HG03520 (cell line): Measurements from ENCODE around the gene IER2.

Experiments
- ATAC-seq: cut with Tn5 transposase; IDR thresholded peaks from one replicate; pipeline ENCODE4 v1.9.1; 2021; ENCODE audit warnings: mild to moderate bottlenecking, moderate library complexity; ENCODE audit not compliant: unreplicated experiment

IER2 gene

DNA sequence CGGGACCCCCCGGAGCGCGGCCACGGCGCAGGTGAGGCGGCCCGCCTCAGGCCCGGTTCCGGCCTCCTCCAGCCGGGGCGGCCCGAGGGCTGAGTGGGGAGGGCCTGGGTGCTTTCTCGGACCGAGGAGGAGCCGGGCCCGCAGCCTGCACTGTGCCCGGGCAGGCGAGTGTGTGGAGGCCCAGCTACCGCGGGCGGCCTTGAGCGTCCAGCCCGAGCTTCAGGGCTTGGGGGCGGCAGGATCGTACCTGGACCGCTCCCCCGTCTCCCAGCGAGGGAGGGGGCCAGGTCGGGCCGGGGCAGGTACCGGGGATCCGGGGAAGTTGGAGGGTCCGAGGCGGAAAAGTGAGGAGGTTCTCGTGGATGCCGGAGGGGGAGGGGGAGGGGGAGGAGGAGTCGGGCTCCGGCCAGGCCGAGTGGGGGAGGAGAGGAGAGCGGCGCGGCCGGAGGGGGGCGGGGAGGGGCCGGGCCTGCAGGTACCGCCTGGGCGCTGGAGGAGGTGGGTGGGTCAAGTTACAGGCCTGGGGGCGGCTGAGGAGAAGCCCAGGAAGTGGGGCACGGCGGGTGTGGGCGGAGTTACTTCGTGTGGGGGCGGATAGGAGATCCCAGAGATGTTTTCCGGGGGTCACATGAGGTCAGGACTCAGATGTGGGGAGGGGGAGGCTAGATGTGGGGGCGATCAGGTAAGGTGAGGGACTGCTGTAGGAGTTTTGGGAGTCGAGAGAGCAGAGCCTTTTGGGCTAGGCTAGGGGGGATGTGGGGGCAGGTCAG, 31.6 kb upstream of the IER2 start:
- ATAC-seq = peak; percentile 2

DNA sequence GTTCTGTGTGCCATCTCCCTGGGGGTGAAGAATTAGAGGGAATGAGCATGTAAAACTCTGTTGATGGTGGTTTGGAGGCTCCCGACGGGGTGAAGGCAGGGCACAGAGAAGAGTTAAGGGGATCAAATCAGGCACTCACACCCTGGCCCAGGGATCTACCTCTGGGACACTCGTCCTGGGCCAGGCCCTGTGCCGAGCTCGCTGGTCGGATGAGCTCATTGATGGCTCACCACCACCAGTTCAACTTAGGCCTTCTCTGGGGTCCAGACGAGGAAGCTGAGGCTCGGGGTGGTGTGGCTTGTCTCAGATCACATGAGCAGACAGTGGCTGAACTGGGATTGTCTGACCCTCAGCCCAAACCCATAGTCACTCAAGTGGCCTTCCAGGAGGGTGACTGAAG, 30.6 kb upstream of the IER2 start:
- ATAC-seq = no peak

DNA sequence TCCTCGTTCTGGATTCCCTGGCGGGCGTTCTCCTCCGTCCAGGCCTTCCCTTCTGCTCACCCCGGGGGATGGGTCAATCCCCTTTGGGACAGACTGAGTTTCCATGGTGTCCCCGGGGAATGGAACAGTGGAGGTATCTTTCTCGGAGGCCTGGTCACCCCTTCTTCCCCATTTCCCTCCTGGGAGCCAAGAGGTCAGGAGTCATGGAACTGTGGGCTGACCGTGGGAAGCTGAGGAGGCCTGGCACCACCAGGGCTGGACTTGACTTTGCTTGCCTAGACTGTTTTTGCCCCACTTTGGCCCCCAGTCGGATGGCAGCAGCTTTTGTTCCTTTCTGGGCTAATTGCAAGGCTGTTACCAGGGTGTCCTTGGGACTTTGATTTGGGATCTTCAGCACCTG, 30.2 kb upstream of the IER2 start:
- no peak for ATAC-seq

DNA sequence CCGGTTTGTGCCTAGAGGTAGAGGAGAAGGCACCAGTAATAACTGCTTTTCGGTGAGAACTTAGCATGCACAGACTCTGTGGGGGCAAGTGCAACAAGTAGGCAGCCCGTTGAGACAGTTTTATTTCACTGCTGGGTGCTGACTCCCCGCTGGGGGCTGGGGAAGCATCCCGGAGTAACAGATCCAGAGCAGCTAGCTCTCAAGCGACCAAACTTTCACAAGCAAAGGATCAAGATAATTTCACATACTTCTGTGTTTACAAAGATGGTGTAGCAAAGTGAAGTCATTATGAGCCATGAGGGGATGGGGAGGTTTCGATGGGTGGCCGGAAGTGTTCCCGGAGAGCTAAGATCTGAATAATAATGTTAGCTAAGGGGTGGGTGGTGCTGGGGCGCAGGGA, 29.4 kb upstream of the IER2 start:
- no peak for ATAC-seq

DNA sequence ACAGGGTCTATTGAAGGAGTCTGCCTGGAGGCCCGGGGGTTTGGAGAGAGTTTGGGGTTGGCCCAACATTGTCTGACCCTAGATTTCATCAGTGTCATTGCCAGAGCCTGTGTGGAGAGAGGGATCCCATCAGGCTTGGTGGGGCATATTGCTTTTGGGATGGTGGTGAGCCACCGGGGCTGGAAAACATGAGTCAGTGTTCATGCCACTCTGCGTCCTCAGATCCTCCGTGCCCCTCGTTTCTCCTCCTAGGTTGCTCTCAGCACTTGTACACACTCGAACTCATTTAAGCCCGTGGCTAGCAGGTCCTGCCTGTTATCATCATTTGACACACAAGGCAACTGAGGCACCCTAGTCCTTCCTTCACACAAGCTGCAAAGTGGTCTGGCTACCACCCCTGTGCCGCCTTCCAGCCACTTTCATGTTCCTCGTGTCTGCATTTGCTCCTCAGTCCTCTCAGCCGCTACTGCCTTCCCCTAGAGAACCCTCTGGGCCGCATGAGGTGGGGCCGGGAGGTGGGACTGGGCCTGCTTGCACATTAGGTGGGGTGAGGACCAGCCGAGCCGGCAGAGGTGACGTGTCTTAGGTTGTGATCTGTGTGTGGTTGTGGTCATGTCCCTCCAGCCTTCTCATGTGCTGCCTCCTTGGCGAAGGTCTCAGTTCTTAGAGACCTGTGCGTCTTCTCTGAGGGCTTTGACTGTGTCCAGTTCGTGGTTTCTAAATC, 28.5 kb upstream of the IER2 start:
- no peak for ATAC-seq

DNA sequence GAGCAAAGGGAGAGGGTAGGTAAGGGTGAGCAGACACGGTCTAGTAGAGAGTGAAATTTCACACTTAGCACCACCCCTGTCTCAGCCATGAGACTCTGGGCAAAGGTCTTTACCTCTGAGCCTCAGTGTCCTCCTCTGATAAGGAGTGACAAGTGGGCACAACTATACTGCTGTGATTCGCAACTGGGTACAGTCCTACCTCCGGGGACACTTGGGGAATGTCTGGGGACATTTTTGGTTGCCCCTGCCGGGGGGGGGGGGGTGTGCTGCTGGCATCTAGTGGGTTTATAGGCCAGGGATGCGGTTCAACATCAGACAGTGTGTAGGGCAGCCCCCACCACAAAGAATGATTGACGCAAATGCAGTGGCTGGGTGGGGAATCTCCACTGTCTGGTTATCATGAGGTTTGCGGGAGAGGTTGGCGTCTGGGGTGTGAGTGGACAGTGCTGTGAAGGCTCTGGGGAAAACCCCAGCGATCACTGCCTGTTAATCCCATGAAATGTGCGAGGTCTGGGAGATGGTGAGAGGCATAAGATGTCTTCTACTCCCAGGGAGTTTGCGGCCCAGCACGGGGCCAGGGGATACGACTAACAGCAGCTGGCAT, 27.8 kb upstream of the IER2 start:
- no peak for ATAC-seq

DNA sequence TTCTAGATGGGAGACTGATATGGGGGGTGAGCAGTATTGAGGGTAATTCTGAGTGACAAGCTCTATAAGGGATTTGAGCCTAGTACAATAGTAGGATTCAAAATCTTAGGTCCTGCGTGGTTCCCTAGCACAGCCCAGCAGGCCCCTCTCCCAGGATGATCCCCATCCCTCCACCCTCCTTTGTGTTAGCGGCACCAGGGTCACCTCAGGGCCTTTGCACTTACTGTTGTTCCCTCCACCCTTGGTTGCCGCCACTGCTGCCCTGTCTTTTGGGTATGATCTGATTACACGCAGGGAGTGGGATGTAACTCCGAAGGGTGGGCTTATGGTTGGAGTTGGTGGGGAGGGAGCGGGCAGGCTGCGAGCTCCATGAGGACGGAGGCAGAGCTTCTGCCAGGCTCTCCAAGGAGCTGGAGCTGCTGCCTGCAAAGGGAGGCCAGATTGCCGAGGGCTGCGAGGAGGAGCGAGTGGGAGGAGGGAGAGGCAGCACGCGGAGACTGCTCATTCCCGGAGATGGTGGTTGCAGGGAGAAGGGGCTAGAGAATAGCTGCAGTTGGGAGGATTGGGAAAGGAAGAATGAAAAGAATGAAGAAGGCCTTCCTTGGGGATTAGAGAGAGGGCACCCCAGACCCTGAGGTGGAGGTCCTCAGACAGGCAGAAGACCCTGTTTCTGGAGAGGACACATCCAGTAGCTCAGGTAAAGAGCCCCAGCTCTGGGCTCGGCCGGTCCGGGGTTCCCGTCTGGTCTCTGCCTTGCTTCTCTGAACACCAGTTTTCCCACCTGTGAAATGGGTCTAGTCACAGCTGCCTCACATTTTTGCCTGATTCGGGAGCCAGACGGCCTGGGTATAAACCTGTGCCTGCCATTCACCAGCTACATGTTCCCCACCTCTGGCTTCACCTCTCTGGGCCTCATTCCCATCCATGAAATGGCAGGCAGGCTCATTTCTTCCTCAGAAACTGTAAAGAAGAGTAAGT, 26.9 kb upstream of the IER2 start:
- no peak for ATAC-seq

DNA sequence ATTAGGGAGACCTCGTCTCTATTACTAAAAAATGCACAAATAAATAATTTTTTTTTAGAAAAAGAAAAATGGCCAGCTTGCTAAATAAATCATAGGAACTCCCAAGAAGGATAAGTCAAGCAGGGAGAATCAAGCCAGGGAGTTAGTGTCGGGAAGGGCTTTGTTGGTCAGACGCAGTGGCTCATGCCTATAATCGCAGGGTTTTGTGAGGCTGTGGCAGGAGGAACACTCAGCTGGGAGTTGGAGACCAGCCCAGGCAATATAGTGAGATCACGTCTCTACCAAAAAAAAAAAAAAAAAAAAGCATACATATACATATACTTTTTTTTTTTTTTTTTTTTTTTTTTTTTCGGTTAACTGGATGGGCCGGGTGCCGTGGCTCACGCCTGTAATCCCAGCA, 23.2 kb upstream of the IER2 start:
- ATAC-seq = no peak

DNA sequence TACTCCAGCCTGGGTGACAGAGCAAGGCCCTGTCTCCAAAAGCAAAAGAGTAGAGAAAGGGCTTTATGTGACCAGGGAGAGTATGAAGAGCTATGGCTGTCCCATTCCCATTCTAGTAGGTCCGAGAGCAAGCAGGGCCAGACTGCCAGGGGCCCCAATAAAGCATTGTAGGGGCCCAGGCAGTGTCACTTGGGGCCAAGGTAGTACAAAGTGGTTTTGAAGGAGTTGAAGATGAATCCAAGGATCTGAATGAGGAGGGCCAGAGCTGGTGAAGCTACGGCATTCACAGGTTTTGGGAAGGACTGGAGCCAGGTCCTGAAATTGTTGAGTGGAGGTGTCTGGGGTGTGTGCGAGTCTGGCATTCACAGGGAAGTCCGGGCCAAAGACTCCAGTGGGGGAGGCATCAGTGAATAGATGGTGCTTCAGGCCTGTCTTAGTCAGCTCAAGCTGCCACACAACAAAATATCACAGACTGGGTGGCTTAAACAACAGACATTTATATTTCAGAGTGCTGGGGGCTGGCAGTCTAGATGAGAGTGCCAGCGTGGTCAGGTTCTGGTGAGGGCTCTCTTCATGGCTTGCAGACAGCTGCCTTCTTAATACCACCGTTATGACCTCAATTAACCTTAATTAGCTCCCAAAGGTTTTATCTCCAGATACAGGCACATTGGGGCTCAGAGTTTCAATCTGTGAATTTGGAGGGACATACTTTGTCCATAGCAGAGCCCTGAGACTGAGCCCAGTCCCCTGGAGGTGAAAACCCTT, 22.2 kb upstream of the IER2 start:
- ATAC-seq = no peak

DNA sequence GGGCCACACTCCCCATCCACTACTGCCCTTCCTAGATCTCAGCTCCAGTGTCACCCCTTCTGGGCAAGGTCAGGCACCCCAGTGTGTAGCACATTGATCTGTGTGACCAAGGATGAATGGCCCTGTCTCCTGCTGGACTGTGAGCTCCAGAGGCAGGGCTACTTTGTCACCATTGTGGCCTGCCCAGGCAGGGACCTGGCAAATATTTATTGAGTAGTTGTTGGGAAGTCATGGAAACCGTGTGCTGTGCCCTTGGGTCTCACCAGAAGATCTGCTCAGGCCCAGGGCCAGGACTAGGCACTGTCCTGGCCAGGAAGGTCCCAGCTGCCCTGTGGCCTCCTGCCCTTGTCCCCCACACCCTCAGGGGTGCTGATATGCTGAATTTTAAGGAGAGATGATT, 21.6 kb upstream of the IER2 start:
- ATAC-seq = no peak

DNA sequence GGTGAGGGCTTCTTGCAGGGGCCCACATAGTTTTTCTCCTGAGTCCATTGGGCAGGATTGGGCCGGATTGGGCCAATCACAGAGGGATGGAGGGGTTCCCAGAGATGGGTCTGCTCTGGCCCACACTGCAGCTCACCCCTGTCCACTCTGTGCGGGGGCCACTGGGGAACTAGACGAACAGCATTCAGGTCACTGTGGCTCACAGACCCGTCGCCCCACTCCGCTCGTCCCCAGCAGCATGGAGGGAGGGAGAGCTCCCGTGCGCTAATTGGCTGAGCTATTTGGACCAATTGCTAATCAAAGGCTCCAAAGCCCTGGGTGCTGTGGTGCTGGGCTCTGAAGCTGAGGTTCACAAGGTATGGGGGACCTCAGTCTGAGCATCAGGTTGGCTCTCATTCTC, 20.8 kb upstream of the IER2 start:
- no peak for ATAC-seq

DNA sequence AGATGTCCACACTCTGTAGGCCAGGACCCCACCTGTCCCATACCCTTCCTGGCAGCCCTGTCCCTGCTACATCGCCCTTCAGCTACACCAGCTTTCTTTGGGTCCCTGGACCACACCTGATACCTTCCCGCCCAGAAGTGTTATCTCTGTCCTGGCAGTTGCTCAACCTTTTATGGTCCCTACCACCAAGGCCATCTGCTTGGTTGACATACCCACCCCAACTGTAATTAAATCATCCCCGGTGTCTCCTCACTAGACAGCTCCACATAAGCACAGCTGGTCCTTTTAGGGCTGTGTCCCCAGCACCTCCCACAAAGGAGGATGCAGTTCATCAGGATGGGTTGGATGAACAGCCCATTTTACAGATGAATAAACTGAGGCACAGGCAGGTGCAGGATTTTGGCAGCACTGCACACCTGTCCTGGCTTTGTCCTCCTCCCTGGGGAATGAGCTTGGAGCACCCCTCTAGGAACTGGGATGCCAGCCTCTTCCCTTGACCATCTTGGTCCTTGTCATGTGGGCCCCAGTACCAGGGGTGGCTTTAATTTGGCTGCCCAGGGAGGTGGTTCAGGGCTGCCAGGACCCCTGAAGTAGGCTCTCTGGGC, 19.2 kb upstream of the IER2 start:
- ATAC-seq = no peak

DNA sequence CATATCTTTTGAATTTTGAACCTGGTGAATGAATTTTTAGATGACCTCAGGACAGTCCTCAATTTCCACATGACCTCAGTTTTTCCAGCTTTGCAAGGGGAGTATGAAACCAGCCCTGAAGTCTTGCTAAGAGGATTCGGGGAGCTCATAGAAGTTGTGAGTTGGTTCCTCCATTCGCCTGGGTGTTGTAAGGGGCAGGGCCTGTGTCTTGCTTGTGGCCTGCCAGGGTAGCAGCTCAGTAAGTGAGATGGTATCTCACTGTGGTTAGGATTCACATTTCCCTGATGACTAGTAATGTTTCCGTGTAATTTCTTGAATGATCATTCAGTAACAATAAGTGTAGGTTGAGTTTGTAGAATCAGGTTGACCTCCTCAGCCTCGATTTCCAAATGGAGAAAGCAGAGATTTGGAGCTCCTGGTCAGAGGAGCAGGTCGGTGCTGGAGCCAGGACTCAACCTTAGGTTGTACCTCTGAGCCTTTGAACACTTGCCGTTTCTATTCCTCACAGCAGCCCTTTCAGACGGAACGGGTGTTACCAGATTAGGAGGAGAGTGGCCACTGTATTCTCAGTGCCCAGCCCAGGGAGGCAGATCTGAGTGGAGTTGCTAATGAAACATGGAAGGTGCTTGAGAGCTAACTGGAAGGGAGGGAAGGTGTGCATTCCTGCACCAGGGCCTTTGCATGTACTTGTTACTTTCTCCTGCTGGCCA, 17.6 kb upstream of the IER2 start:
- ATAC-seq = no peak

DNA sequence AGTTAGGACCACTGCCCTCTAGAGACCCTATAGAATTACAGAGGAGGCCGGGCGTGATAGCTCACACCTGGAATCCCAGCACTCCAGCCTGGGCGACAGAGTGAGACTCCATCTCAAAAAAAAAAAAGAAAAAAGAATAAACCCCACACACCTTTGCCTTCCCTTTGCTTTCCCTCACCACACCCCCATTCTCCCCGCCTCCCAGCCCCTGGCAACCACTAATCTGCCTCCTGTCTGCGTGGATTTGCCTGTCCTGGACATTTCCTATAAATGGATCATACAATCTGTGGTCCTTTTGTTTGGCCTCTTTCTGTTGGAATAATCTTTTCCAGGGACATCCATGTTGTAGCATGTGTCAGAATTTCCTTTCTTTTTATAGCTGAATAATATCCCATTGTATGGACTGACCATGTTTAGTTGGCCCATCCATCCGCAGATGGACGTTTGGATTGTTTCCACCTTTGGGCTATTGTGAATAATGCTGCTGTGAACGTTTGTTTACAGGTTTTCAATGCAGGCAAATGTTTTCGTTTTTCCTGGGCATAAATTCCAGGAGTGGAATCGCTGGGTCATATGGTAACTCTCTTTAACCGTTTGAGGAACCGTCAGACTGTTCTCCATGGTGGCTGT, 16.9 kb upstream of the IER2 start:
- ATAC-seq = no peak

DNA sequence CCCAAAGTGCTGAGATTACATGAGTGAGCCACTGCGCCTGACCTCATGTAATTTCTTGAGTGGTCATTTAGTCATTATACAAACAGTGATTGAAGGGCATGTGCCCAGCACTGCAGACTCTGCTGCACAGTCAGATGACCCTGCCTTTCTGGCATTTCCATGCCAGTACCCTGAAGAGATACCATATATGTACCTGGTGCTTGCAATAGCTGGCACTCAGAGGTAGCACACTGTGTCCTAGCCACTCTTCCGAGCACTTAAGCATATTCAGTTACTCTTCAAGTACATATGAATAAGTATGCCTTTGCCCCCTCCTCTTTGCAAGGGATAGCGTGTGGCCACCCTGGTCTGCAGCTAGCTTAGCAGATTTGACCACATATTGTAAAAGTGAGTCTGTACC, 15.6 kb upstream of the IER2 start:
- ATAC-seq = no peak

DNA sequence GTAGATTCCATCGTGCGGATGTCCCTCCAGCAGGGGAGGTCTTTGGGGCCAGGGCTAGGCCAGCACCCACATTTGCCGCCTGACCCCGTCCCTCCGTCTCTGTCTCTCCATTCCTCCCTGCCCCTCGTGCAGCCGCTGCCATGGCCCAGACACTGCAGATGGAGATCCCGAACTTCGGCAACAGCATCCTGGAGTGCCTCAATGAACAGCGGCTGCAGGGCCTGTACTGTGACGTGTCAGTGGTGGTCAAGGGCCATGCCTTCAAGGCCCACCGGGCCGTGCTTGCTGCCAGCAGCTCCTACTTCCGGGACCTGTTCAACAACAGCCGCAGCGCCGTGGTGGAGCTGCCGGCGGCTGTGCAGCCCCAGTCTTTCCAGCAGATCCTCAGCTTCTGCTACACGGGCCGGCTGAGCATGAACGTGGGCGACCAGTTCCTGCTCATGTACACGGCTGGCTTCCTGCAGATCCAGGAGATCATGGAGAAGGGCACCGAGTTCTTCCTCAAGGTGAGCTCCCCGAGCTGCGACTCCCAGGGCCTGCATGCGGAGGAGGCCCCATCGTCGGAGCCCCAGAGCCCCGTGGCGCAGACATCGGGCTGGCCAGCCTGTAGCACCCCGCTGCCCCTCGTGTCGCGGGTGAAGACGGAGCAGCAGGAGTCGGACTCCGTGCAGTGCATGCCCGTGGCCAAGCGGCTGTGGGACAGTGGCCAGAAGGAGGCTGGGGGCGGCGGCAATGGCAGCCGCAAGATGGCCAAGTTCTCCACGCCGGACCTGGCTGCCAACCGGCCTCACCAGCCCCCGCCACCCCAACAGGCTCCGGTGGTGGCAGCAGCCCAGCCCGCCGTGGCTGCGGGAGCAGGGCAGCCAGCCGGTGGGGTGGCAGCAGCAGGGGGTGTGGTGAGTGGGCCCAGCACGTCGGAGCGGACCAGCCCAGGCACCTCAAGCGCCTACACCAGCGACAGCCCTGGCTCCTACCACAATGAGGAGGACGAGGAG, 14.8 kb upstream of the IER2 start:
- ATAC-seq = no peak

DNA sequence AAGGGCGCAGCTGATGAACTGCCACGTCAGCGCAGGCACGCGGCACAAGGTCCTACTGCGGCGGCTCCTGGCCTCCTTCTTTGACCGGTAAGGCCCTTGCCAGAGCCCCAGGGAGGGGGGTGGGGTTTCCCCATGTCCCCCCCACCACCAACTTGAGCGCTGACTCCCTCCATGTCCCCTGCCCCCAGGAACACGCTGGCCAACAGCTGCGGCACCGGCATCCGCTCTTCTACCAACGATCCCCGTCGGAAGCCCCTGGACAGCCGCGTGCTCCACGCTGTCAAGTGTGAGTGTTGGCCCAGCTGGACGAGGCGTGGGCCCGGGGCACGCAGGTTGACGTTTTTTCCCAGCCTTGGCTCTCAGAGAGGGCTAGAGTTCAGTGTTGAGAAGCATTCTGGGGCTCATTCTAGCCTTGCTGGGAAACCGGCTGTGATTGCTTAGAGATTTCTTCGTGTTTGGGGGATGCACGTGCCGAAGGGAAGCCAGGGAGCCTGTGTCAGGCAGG, 12.9 kb upstream of the IER2 start:
- no peak for ATAC-seq
